T-cell (primary cell): ENCODE measurements around the gene OR2G2. TPM values are rescaled to one million over a fixed set of nuclear protein-coding genes. Genes with fewer than 3 reads are reported as not detected.

Experiments used
- ATAC-seq, 4 experiments: fragments of 200-7000 bp in 3 of 4; fragments of 150-1000 bp in 1 of 4; cut with Tn5 transposase; replicated peaks in 1 of 4; 1 replicate in 3 of 4; 2 replicates in 1 of 4; pipeline ENCODE4 v1.10.0; 2021; ENCODE audit warnings: moderate library complexity in 3 of 4, mild to moderate bottlenecking in 2 of 4, moderate number of reproducible peaks in 1 of 4
- CTCF ChIA-PET, 2 donors: fragments of 300-600 bp; sonication (Branson Sonifier 250); formaldehyde crosslinking; loops; one replicate each; lab custom pipeline; 2022; ENCODE audit warnings: antibody characterized with exemption in 2 of 2; lab: Charles Lee
- POLR2A ChIA-PET, 2 donors: fragments of 300-600 bp; sonication (Branson Sonifier 250); formaldehyde crosslinking; loops; one replicate each; lab custom pipeline; 2022; ENCODE audit warnings: antibody characterized with exemption in 2 of 2; lab: Charles Lee
- DNase-seq, 35 experiments: peaks; one replicate each; pipeline versions ENCODE4 v3.0.0 to v3.0.0-alpha.2; 2013 to 2023
- H3K27ac ChIP-seq: one replicate; pipeline ENCODE4 v1.5.1; 2013; ENCODE audit warnings: low read length
- H3K27me3 ChIP-seq, 2 experiments: replicated peaks in 1 of 2; 1 replicate in 1 of 2; 2 replicates in 1 of 2; pipeline versions ENCODE4 v1.6.1 to v1.7.0; 2013; ENCODE audit warnings: low read length in 1 of 2, mixed read lengths in 1 of 2; ENCODE audit not compliant: control insufficient read depth in 2 of 2, insufficient read depth in 2 of 2; ENCODE audit errors: extremely low read depth in 1 of 2
- H3K36me3 ChIP-seq, 2 donors: 1 replicate in 1 of 2; 2 replicates in 1 of 2; pipeline versions ENCODE4 v1.6.1 to v1.7.0; 2013; ENCODE audit warnings: low read length in 1 of 2; ENCODE audit not compliant: control insufficient read depth in 2 of 2, insufficient read depth in 1 of 2; ENCODE audit errors: extremely low read depth in 1 of 2
- H3K4me1 ChIP-seq, 2 experiments: 1 replicate in 1 of 2; 2 replicates in 1 of 2; pipeline versions ENCODE4 v1.6.1 to v1.7.0; 2013; ENCODE audit warnings: low read length in 2 of 2, mixed read lengths in 1 of 2; ENCODE audit not compliant: insufficient read depth in 2 of 2, control insufficient read depth in 1 of 2; ENCODE audit errors: extremely low read depth in 1 of 2
- H3K4me3 ChIP-seq, 2 donors: 1 replicate in 1 of 2; 2 replicates in 1 of 2; pipeline versions ENCODE4 v1.5.1 to v1.7.0; 2013; ENCODE audit warnings: mild to moderate bottlenecking in 2 of 2, low read length in 1 of 2, moderate library complexity in 1 of 2; ENCODE audit not compliant: control insufficient read depth in 1 of 2; ENCODE audit errors: extremely low read depth in 1 of 2
- H3K9me3 ChIP-seq: 2 replicates; pipeline ENCODE4 v1.7.0; 2013
- H3K27ac Mint-ChIP-seq, 2 donors: one replicate each; pipeline ENCODE4 v1.8.0; 2020 to 2021; ENCODE audit warnings: mild to moderate bottlenecking in 2 of 2, mixed read lengths in 2 of 2
- H3K27me3 Mint-ChIP-seq, 2 donors: one replicate each; pipeline ENCODE4 v1.8.0; 2021 to 2022; ENCODE audit warnings: mixed read lengths in 2 of 2
- H3K36me3 Mint-ChIP-seq: one replicate; pipeline ENCODE4 v1.8.0; 2021; ENCODE audit warnings: mixed read lengths
- H3K4me1 Mint-ChIP-seq, 3 donors: one replicate each; pipeline ENCODE4 v1.8.0; 2020 to 2022; ENCODE audit warnings: mixed read lengths in 3 of 3, mild to moderate bottlenecking in 1 of 3
- H3K4me3 Mint-ChIP-seq, 3 donors: one replicate each; pipeline ENCODE4 v1.8.0; 2020 to 2022; ENCODE audit warnings: mild to moderate bottlenecking in 3 of 3, mixed read lengths in 3 of 3, moderate library complexity in 3 of 3
- H3K9me3 Mint-ChIP-seq, 3 donors: one replicate each; pipeline ENCODE4 v1.8.0; 2020 to 2022; ENCODE audit warnings: mixed read lengths in 3 of 3
- WGBS: methylation state at CpG from one replicate; pipeline ENCODE4 v1.1.5; 2013; ENCODE audit warnings: missing lambda C conversion rate; ENCODE audit not compliant: insufficient coverage; 5-methylcytosine and 5-hydroxymethylcytosine counted together
- total RNA-seq, 35 experiments: library from RNA in 6 of 35; stranded (reverse) in 6 of 35; fragments of 120-200 nt in 1 of 35; gene quantifications; one replicate each; pipeline versions ENCODE4 v1.2.1 to v1.2.4 and lab custom pipeline; 2013 to 2026

The OR2G2 gene
- total RNA-seq, 5 donors from 2014 or later (not counting 1 experiment from before 2014, with no cell fraction given) = not detected

- Histone ChIP-seq H3K4me3 (no peak overlapping the region), H3K4me1 (no peaks in the 10 kb centered on the region), H3K9me3 (no peaks in the 10 kb centered on the region), H3K27ac (no peak overlapping the region), H3K36me3 (no peaks in the 10 kb centered on the region), H3K27me3 (no peaks in the 10 kb centered on the region)
- Mint-ChIP-seq H3K9me3 (peaks cover 2 to 14% (median 5%) of the 10 kb centered on the region in 3 donors), H3K27ac (no peak overlapping the region), H3K27me3 (peaks cover 0 to under 1% of the 10 kb centered on the region in 2 donors), H3K4me1 (no peaks in the 10 kb centered on the region), H3K4me3 (no peak overlapping the region), H3K36me3 (no peaks in the 10 kb centered on the region)
- DNase-seq = no peak
- POLR2A ChIA-PET = no interaction called here
- ATAC-seq = no peak
- CTCF ChIA-PET = no interaction called here
- 71% methylated on average over 4 of the region's 5 CpGs for WGBS
Observed at GRCh38 chr1:247614625-247615024, 26.5 kb downstream of the OR2G2 start.

GRCh38 chr1:247627951-247628350 lies 39.8 kb downstream of the OR2G2 start:
- H3K9me3 Mint-ChIP-seq = peaks cover 4 to 8% (median 6%) of the 10 kb centered on the region in 3 donors
- H3K27ac Mint-ChIP-seq = no peak overlapping the region
- Histone ChIP-seq H3K4me3 (no peak overlapping the region), H3K4me1 (no peaks in the 10 kb centered on the region), H3K27ac (no peak overlapping the region), H3K27me3 (no peaks in the 10 kb centered on the region), H3K36me3 (no peaks in the 10 kb centered on the region), H3K9me3 (no peaks in the 10 kb centered on the region)
- peaks cover 0 to 7% of the 10 kb centered on the region in 2 donors for H3K27me3 Mint-ChIP-seq
- no peaks in the 10 kb centered on the region for H3K4me1 Mint-ChIP-seq
- DNase-seq (no peak), ATAC-seq (no peak)
- no peak overlapping the region for H3K4me3 Mint-ChIP-seq
- POLR2A ChIA-PET = no interaction called here
- H3K36me3 Mint-ChIP-seq = no peaks in the 10 kb centered on the region
- CTCF ChIA-PET = no interaction called here
- 36% methylated on average over 2 of the region's 3 CpGs for WGBS

- peaks cover 0 to 11% (median 0%) of the 10 kb centered on the region in 3 donors for H3K4me1 Mint-ChIP-seq
- Histone ChIP-seq H3K9me3 (no peaks in the 10 kb centered on the region), H3K27me3 (peaks cover 0 to 25% of the 10 kb centered on the region in 2 experiments), H3K4me1 (no peaks in the 10 kb centered on the region), H3K4me3 (no peak overlapping the region), H3K27ac (no peak overlapping the region), H3K36me3 (no peaks in the 10 kb centered on the region)
- 86% methylated on average over 2 of the region's 4 CpGs for WGBS
- no peaks in the 10 kb centered on the region for H3K36me3 Mint-ChIP-seq
- peaks cover 30 to 69% of the 10 kb centered on the region in 2 donors for H3K27me3 Mint-ChIP-seq
- ChIA-PET CTCF (interaction anchor here in 1 of 2 donors (0.5 kb wide), 1 partner anchor 864 kb away, joined by 3 read pairs; no protein-coding TSS in a partner anchor), POLR2A (no interaction called here)
- H3K27ac Mint-ChIP-seq = no peak overlapping the region
- no peak for DNase-seq
- ATAC-seq = no peak
- peaks cover 0 to 7% (median 3%) of the 10 kb centered on the region in 3 donors for H3K9me3 Mint-ChIP-seq
- no peak overlapping the region for H3K4me3 Mint-ChIP-seq
Observed at GRCh38 chr1:247638011-247638410, 49.9 kb downstream of the OR2G2 start.

- Histone ChIP-seq H3K9me3 (no peaks in the 10 kb centered on the region), H3K27ac (no peak overlapping the region), H3K27me3 (peaks cover 0 to 25% of the 10 kb centered on the region in 2 experiments), H3K36me3 (no peaks in the 10 kb centered on the region), H3K4me1 (no peaks in the 10 kb centered on the region), H3K4me3 (no peak overlapping the region)
- ChIA-PET CTCF (interaction anchor here (0.5 to 0.6 kb wide), 2 partner anchors 917 to 1109 kb away, joined by 3 read pairs; no protein-coding TSS in a partner anchor), POLR2A (no interaction called here)
- DNase-seq = no peak
- Mint-ChIP-seq H3K27me3 (peaks cover 30 to 68% of the 10 kb centered on the region in 2 donors), H3K27ac (no peak overlapping the region), H3K36me3 (no peaks in the 10 kb centered on the region), H3K4me3 (peak overlapping the region in 2 of 3 donors; percentile 48 to 70), H3K9me3 (peaks cover 0 to 7% (median 4%) of the 10 kb centered on the region in 3 donors), H3K4me1 (peaks cover 0 to 11% (median 0%) of the 10 kb centered on the region in 3 donors)
- no peak for ATAC-seq
- WGBS = 93% methylated on average over 2 of the region's 6 CpGs
Observed at GRCh38 chr1:247638781-247639180, 50.6 kb downstream of the OR2G2 start.

Other genes with a start within 250 kb of the OR2G2 start
- gene NLRP3, start 172.2 kb upstream of the OR2G2 start, total RNA-seq = 1 to 10 TPM; 2.9 to 8.5 (median 5.1) TPM
- gene OR2B11, start 130.3 kb upstream of the OR2G2 start, total RNA-seq = not detected
- not detected for gene OR2C3, start 51.9 kb upstream of the OR2G2 start, total RNA-seq
- under 1 TPM in 4 of 5 donors, not detected in 1; 0.26 to 0.85 (median 0.36) TPM for gene GCSAML, start 39.2 kb upstream of the OR2G2 start, total RNA-seq
- gene OR2G3, start 17.2 kb downstream of the OR2G2 start, total RNA-seq = not detected
- gene OR13G1, start 91.4 kb downstream of the OR2G2 start, total RNA-seq = not detected
- gene OR6F1, start 128.3 kb downstream of the OR2G2 start, total RNA-seq = not detected
- gene OR14K1, start 150.3 kb downstream of the OR2G2 start, total RNA-seq = not detected
- gene OR14A2, start 159.8 kb downstream of the OR2G2 start, total RNA-seq = not detected
- gene OR1C1, start 172.2 kb downstream of the OR2G2 start, total RNA-seq = not detected
- not detected for gene OR14A16, start 235.8 kb downstream of the OR2G2 start, total RNA-seq